DMS53 (cell line): Measurements from ENCODE around the gene CHCHD6.

Source experiments
- DNase-seq: peaks from one replicate; lab custom pipeline; 2025; lab: John Stamatoyannopoulos, UW

CHCHD6 gene

GRCh38 chr3:126896067-126896441 lies 192.0 kb downstream of the CHCHD6 start:
- no peak for DNase-seq

- no peak for DNase-seq
These were observed 192.9 kb downstream of the CHCHD6 start for GRCh38 chr3:126896968-126897367.

GRCh38 chr3:126897943-126898342 lies 193.9 kb downstream of the CHCHD6 start:
- no peak for DNase-seq

GRCh38 chr3:126900859-126901540 lies 197.0 kb downstream of the CHCHD6 start:
- no peak for DNase-seq

- DNase-seq, result no peak
These were observed 197.6 kb downstream of the CHCHD6 start for GRCh38 chr3:126901631-126902030.

GRCh38 chr3:126903521-126903920 lies 199.5 kb downstream of the CHCHD6 start:
- DNase-seq, result no peak

- DNase-seq, result no peak
These were observed 203.5 kb downstream of the CHCHD6 start for GRCh38 chr3:126907557-126907956.

GRCh38 chr3:126908752-126909275 lies 204.8 kb downstream of the CHCHD6 start:
- no peak for DNase-seq

GRCh38 chr3:126910231-126910630 lies 206.2 kb downstream of the CHCHD6 start:
- no peak for DNase-seq

GRCh38 chr3:126911162-126912026 lies 207.4 kb downstream of the CHCHD6 start:
- peak; percentile 84 for DNase-seq

- DNase-seq, result no peak
These were observed 208.0 kb downstream of the CHCHD6 start for GRCh38 chr3:126912027-126912422.

- no peak for DNase-seq
These were observed 208.6 kb downstream of the CHCHD6 start for GRCh38 chr3:126912491-126913195.

- no peak for DNase-seq
These were observed 209.5 kb downstream of the CHCHD6 start for GRCh38 chr3:126913524-126913923.

- DNase-seq, result no peak
These were observed 210.2 kb downstream of the CHCHD6 start for GRCh38 chr3:126914226-126914625.

- DNase-seq, result no peak
These were observed 211.0 kb downstream of the CHCHD6 start for GRCh38 chr3:126915015-126915414.

- DNase-seq, result no peak
These were observed 212.5 kb downstream of the CHCHD6 start for GRCh38 chr3:126916546-126916945.

GRCh38 chr3:126917232-126917804 lies 213.3 kb downstream of the CHCHD6 start:
- DNase-seq, result no peak

GRCh38 chr3:126918355-126918821 lies 214.3 kb downstream of the CHCHD6 start:
- no peak for DNase-seq

- no peak for DNase-seq
These were observed 217.2 kb downstream of the CHCHD6 start for GRCh38 chr3:126921085-126921824.

GRCh38 chr3:126922466-126922865 lies 218.4 kb downstream of the CHCHD6 start:
- DNase-seq, result no peak

GRCh38 chr3:126923423-126923822 lies 219.4 kb downstream of the CHCHD6 start:
- no peak for DNase-seq
